Cortex of kidney (tissue), 1 donor: ENCODE data around the gene KRT4.
"Not testable (repeated sequence)": the region's sequence is repeated elsewhere in the genome, so short reads cannot be mapped to it uniquely, and the experiment has no call there.

ENCODE experiments used
- DNase-seq: peaks from one replicate; lab custom pipeline; 2025; lab: John Stamatoyannopoulos, UW

The KRT4 gene

DNA sequence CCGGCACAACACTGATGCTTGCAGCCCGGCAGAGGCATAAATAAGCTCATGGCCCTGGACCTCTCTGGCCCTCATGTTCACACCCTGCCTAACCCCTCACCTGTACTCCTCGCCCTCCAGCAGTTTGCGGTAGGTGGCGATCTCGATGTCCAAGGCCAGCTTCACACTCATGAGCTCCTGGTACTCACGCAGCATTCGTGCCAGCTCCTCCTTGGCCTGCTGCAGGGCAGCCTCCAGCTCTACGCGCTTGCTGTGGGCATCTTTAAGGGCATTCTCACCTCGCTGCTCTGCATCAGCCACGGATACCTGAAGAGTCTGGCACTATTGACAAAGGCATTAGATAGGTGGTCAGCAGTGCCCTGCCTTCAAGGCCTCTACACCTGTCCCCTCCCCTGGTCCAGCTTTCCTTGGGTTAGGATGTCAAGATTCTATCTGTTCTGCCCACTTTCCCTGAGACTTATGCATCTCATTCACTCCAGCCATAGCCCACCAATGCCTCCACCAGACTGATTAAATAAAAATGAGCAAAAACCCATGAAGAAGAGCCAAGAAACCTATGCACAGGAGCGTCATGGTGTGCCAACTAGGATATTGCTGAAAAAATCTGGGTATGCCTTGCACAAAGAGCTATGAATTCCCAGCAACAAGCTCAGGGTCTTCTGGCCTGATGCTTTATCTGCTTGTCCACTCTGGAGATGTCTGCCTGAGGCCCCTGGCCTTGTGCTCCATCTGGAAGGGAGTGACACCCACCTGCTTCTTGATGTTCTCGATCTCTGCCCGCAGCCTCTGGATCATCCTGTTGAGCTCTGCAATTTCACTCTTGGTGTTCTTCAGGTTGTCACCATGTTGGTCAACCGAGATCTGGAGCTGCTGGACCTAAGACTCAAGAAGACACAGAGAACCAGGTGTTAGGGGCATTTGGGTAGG is 6.1 kb downstream of the KRT4 start:
- DNase-seq: no peak

DNA sequence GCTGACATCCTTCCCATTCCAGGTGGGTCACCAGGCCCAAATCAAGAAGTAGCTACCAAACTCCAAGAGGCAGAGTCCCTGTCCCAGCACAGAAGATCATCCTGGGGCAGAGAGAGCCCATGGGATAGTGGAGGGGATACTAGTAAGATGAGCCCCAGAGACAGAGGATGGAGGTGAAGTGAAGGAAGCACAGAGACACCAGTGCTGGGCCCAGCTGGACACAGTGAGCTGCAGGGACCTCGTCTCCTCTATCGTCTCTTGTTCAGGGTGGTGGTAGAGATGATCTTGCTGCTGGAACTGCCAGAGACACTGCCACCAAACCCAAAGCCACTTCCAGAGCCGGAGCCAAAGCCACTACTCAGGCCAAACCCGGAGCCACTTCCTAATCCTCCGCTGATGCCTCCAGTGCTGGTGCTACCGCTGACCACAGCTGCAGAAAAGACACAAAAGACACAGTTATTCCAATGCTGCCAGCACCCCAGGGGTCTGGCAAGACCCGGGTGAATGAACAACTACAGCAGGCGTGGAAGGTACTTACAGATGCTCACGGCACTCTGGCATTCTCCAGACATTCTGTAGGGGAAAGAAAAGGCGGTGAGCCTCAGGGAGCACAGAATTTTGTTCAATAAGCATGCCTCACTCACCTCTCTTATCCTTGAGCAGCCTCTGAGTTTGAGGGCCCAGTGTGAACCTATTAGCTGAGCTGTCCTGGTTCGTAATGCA is 6.9 kb downstream of the KRT4 start:
- no peak for DNase-seq

DNA sequence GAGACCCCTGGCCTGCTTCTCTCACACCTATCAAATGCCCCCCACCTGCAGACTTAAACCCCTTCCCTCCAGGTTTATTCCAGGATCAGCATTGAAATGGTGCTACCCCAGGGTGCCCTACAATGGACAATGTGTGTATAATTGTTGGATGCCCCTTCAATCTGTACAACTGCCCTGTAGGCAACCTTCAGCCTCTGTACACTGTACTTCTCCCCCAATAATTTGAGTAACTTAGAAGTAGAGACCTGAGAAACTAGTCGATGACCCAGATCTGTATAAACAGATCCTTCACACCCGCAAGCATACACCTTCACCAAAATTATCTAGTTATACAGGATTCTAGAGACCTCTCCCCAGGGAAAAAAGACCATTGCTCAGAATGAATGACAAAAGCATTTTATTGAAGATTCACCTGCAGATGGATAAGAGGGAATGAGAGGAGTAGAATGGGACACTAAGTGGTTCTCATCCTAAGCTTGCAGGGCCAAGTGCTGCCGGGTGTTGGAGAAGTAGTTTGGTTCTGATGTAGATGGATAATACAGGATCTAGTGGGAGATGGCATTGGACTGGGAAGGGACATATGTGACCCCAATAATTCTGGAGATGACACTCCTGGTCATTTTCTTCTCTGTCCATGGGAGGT is 7.6 kb downstream of the KRT4 start:
- no peak for DNase-seq

DNA sequence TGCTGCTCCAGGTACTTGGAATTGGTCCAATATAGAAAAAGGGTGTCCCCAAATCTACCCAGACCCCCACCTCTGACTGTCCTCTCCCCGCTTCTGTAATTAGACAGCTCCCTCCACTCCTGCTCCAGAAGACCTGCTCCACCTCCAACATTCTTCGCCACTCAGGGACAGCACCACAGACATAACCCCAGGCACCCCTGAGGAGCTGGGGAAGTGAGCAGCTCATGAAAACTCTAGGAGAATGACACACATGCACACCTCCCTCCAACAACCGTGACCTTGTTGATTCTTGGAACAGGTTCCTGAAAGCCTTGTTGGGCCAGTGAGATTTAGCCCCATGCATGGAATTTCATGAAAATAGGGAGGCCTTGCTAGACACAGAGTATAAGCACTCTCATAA is 8.2 kb downstream of the KRT4 start:
- no peak for DNase-seq

DNA sequence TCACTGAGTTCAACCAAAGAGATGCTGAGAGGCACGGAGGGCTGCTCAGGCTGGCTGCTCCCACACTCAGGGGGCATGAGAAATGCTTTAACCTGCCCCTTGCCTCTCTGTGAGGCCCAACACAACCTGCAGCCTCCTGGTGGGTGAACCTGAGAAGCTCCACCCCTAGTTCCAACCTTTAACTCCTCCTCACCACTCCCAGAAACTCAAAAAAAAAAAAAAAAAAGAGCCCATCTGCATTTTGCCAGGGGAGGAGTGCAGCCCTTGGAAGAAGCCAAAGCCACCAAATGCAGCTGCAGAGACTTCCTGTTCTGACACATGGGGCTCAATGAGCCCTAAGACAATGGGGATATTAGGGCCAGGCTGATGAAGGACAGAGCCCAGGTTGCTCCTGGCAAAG is 8.9 kb downstream of the KRT4 start:
- DNase-seq: no peak

DNA sequence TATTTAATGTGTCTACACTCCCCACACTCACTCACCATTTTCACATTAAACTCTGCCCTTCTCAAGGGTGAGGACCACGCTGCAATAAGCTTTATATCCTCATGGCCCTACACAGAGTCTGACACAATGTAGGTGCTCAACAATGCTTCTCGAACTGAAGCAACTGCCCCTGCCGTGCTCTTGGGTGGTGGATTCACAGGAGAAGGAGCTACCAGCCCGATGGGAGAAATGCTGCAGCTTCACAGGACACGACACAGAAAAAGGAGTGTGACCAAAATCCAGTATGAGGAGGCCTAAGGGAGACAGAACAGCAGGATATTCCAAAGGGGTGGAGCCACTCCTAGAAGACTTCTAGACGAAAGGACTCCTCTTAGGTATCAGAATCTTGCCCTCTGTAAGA is 11.5 kb downstream of the KRT4 start:
- no peak for DNase-seq

DNA sequence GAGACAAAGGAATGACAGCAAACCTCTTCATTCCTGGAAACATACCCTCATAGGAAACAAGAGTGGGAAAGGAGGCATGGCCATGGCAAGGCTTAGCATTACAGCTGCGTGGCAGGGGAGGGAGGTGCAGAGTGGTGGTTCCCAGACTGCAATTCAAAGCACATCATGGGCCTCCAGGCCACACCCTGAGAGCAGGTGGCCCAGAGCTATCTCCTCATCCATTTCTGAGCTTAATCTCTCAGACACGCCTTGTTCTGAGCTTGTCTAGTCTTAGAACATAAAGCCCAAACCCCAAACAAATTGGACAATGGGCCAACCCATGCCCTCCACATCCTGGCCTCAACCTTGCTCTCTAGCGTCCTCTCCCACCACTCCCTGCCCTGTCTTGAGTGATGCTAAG is 12.1 kb downstream of the KRT4 start:
- DNase-seq: no peak

DNA sequence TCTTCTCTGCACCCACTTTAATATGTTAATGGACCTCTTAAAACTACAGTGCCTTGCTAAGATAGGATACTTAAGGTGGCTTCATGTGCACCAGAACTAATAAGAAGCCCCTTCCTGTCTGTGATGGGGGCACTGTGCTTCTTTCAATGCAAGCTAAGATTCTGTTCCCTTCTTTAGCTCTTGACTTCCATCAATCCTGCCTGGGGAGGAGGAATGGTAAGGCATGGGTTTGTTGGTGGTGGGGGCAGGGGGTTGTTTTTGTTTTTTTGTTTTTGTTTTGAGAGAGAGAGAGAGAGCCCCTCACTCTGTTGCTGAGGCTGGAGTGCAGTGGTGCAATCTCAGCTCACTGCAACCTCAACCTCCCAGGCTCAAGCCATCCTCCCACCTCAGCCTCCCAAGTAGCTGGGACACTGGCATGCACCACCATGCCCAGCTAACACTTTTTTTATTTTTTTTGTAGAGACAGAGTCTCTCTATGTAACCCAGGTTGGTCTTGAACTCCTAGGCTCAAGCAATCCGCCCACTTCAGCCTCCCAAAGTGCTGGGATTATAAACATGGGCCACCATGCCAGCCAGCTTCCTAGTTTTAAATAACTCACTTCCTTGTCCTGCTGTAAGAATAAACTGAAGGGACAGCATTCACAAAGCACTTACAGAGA is 13.5 kb downstream of the KRT4 start:
- DNase-seq: no peak

DNA sequence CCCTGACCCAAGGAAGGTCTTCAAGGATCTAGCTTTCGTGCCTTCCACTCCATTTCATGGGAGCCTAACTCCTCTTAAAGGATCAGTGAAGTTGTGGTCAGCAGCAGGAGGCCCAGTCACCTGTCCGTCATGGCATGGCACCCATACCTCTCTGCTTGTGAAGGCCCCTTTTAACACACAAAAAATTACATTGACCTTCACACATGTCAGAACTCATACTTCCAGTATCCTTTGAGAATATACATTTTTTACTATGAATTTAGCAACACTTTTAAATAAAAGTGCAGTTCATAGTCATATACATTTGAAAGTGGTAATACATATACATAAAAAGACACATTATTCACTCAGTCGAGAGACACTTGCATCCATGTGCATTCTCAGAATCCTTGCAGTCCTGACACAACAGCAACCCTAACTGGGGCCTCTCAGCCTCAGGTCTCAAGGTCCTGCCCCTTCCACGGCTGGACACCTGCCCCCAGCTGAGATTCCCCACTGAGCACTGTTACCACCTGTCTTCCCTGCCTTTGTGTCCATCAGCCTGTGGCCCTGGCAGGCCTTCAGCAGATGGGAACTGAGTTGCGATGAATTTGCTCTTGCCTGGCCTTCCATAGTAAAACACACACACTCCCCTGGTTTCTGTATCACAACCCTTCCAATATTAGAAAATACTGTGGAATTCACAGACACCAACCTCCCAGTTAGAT is 14.3 kb downstream of the KRT4 start:
- DNase-seq: no peak

DNA sequence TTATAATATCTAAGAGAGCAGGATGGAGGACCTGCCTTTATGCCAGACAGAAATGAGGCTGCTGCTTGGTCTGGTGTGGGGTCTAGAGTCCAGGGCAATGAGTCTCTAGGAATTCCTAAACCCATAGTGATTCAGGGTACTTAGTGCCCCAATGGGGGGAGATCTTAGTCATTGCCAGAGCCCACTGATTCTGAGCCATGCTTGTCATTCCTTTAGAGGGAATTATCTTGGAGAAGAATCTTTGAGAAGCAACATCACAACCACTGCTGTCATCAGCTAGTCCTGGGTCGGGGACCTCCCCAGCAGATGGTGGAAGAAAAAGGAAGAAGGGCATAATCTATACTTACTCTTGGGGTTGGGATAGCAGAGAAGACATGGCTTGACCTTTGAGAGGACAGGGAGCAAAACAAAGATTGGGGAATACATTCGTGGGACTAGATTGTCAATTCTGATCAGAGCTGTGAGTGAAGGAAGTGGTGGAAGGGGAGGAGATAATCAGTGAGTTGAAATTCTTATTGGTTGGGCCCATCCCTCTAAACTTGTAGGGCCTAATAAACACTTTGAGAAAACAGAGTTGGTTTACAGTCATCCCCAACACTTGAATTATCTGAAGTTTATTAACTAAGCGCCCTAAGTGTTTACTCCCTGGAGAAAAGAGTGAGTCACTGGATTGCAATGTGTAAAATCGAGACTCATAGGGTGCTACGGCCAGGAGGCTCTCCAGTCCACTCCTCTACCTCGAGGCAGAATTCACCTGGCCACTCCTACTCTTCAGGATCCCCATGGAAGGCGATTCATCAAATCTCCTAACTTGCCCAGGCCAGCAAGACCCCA is 15.0 kb downstream of the KRT4 start:
- no peak for DNase-seq

DNA sequence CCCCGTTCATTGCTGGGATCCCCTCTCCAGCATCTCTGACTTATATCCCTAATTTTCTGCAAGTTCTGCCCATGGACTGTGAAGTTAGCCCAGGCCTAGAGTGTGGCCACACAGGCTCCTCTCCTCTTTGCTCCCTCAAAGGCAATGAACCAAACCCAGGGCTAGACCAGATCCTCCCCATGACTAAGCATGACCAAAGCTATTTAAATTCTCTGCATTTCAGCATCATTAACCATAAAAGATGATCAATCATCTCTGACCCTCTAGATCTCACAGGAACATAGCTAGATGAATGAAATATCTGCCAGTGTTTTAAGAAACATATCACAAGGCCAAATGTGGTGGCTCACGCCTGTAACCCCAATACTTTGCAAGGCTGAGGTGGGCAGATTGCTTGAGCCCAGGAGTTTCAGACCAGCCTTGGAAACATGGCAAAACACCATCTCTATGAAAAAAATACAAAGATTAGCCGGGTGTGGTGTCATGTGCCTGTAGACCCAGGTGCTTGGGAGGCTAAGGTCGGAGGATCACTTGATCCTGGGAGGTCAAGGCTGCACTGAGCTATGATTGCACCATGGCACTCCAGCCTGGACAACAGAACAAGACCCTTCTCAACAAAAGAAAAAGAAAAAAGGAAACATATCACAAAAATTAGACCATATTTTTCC is 15.8 kb downstream of the KRT4 start:
- DNase-seq: no peak

DNA sequence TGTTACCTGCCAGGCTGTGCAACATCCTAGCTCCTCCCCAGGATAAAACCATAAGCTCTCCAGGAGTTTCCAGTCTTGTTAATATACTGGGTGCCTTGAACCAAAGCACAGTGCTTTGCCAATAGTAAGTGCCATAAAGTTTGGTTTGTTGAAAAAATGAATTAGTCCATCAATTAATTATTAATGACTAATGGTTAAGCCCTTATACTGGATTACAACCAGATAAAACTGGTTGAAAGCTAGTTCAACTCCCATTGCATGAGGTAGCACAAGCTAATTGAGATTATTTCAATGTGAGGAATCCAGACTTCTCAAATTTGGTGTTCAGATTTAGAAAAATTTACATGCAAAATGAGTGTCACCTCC is 16.4 kb downstream of the KRT4 start:
- no peak for DNase-seq

DNA sequence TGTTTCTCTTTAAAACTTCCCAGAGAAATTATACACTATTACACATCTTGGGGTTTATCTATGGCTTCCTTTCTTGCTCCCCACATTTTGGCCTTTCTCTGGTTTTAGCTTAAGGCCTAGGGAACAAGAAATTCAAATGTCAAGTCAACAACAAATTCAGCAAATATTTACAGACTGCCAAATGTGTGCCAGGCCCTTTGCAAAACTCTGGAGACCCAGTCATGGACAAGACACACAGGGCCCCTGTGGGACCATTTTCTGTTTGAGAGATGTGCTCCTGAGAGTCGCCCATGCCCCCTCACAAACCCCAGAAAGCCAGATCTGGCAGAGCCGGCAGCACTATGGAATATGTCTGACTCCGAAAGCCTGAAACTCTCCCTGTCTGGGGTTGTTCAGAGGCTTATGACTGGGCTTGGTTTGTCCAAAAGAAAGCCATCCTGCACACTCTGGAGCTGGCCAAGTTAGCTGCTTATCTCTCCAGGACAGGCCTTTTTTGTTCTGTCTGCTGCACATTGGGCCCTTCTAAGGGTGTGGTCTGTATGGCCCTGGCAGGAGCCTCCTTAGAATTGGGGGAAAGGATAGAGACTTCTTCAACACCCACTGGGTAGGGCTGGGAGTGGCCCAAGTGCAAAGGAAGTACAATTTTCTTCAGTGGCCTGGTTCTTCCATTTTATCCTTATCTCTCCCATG is 16.9 kb downstream of the KRT4 start:
- no peak for DNase-seq

DNA sequence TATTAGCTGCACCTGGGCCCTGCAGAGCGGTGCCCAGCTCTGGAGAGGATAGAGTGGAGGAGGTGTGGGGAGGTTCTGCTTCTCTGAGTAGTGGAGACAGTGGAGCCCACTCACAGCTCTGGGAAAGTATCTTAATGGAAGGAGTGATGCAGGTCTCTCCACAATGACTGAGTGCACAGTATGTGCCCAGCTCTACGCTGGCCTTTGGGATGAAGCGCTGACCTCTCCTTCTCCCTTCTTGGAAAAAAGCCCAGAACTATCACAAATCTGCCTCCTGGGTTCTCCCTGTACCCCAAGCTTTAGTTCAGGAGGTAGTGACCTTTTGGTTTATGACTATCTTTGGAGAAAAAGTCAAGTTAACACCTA is 17.5 kb downstream of the KRT4 start:
- DNase-seq: no peak

DNA sequence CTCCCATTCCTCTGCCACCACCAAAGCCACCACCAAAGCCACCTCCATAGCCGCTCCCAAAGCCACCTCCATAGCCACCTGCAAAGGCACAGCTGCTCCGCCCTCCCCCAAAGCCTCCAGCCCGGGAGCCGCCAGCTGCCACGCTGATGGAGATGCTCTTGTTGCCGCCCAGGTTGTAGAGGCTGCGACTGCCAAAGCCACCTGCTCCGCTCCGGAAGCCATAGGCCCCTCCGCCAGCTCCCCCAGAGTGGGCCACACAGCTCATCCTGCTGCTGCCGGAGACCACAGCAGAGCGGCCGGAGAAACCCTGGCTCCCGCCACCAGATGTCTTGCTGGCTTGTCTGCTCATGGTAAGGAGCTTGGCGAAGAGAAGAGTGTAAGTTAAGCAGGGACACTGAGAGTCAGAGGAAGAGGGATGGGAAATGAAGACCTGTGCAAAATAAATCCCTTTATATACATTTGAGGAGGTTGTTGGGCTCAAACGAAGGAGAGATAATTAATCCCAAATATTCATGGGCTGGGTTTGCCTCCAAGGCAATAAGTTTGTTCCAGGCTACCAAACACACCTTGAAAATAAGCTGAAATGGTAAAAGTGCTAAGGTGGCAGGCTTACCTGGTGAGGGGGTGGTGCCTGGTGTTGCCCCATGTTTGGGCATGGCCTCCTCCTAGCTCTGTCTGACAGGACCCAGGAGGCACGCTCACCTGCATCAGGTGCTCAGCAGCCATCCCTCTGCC is 18.1 kb downstream of the KRT4 start, which contains the start of gene KRT3:
TSS of gene KRT3 (minus strand) at position 424 of the 735 bp plus-strand sequence. CDS start at position 349, 75 bp downstream.
- DNase-seq: no peak

DNA sequence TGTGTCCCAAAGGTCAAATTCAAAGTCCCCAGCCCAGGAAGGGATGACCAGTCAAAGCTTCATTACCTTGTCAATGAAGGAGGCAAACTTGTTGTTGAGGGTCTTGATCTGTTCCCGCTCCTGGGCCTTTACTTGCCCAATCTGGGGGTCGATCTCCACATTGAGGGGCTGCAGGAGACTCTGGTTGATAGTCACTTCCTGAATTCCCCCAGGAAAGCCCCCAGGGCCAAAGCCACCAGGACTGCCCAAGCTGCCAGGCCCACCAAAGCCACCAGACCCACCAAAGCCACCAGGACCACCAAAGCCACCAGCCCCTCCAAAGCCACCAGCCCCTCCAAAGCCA is 18.6 kb downstream of the KRT4 start:
- DNase-seq: not testable (repeated sequence)

DNA sequence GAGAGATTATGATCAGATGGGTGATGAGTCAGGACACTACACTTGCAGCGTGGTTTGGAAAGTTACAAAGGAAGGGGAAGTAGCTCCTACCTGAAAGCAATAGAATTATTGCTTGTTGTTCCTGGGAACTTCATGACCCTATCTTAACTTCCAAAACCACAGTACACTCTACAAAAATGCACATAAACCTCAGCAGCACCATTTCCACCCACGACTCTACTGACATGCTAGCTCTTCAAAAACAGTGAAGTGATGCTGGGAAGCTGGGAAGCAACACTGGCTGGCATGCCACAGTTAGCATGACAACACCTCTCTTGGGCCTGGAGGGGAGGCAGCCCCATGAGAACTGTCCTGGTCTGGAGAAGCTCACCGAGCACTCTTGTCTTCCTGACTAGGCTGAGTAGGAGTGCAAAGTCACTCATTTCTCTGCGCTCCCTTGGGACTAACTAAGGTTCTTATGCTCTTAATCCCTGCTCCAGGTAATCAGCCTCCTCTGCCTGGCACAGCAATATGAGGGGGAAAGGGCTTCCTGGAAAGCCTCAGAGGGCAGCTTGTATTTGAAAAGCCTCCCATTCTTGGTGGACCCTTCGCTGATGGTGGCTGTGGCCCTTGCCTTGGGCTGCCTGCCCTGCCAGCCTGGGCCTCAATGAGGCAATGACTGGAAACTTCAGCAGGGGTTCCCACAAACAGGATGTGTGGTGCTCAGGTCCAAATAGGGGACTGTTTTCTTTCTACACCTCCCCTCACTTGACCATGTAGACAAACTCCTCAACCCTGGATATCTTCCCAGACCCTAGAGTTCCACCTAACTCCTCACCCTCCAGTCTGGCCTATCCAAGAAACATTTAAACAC is 19.2 kb downstream of the KRT4 start:
- no peak for DNase-seq
